Activated naive CD4-positive, alpha-beta T cell (primary cell): Measurements from ENCODE around the gene PPM1L.
"Not testable (repeated sequence)": the region's sequence is repeated elsewhere in the genome, so short reads cannot be mapped to it uniquely, and the experiment has no call there.

Experiments
- DNase-seq, 4 experiments: peaks; one replicate each; lab custom pipeline; 2025; lab: John Stamatoyannopoulos, UW

The PPM1L gene

GRCh38 chr3:160987982-160988964 lies 232.2 kb downstream of the PPM1L start:
- DNase-seq, result no peak

GRCh38 chr3:160990446-160990845 lies 234.4 kb downstream of the PPM1L start:
- no peak for DNase-seq

GRCh38 chr3:160992712-160993111 lies 236.7 kb downstream of the PPM1L start:
- DNase-seq, result no peak

GRCh38 chr3:160996811-160997210 lies 240.8 kb downstream of the PPM1L start:
- DNase-seq, result no peak

GRCh38 chr3:160998581-160998980 lies 242.6 kb downstream of the PPM1L start:
- DNase-seq, result no peak

GRCh38 chr3:160999274-160999673 lies 243.2 kb downstream of the PPM1L start:
- DNase-seq, result no peak

GRCh38 chr3:161008086-161008485 lies 252.1 kb downstream of the PPM1L start:
- no peak for DNase-seq

- not testable (repeated sequence) for DNase-seq
Measured at GRCh38 chr3:161010151-161010550, 254.1 kb downstream of the PPM1L start.

- DNase-seq, result no peak
Measured at GRCh38 chr3:161014843-161015749, 259.1 kb downstream of the PPM1L start.

- DNase-seq, result no peak
Measured at GRCh38 chr3:161016417-161017313, 260.6 kb downstream of the PPM1L start.

- no peak for DNase-seq
Measured at GRCh38 chr3:161017971-161018370, 261.9 kb downstream of the PPM1L start.

- no peak for DNase-seq
Measured at GRCh38 chr3:161020256-161020655, 264.2 kb downstream of the PPM1L start.

GRCh38 chr3:161025911-161026310 lies 269.9 kb downstream of the PPM1L start:
- DNase-seq, result no peak

- DNase-seq, result no peak
Measured at GRCh38 chr3:161026612-161027510, 270.8 kb downstream of the PPM1L start.

GRCh38 chr3:161028555-161029153 lies 272.6 kb downstream of the PPM1L start:
- no peak for DNase-seq

- DNase-seq, result no peak
Measured at GRCh38 chr3:161031134-161031533, 275.1 kb downstream of the PPM1L start.

GRCh38 chr3:161034913-161035550 lies 279.0 kb downstream of the PPM1L start:
- not testable (repeated sequence) for DNase-seq

GRCh38 chr3:161035711-161036110 lies 279.7 kb downstream of the PPM1L start:
- no peak for DNase-seq

GRCh38 chr3:161038725-161039124 lies 282.7 kb downstream of the PPM1L start:
- no peak for DNase-seq
